RCC 7860 (cell line): Measurements from ENCODE around the gene SLC25A6.
"Not testable (repeated sequence)": the region's sequence is repeated elsewhere in the genome, so short reads cannot be mapped to it uniquely, and the experiment has no call there.

ENCODE experiments used
- DNase-seq: peaks from one replicate; pipeline ENCODE4 v3.0.0-alpha.2; 2015; ENCODE audit warnings: low spot score
- FAIRE-seq: peaks from 2 replicates; lab custom pipeline; 2012; peaks lifted over from hg19 to GRCh38; lab: Jason Lieb, UNC

SLC25A6 gene

GRCh38 chrX:1416327-1416784, 24.4 kb upstream of the SLC25A6 start:
- FAIRE-seq (no peak), DNase-seq (no peak)

DNA sequence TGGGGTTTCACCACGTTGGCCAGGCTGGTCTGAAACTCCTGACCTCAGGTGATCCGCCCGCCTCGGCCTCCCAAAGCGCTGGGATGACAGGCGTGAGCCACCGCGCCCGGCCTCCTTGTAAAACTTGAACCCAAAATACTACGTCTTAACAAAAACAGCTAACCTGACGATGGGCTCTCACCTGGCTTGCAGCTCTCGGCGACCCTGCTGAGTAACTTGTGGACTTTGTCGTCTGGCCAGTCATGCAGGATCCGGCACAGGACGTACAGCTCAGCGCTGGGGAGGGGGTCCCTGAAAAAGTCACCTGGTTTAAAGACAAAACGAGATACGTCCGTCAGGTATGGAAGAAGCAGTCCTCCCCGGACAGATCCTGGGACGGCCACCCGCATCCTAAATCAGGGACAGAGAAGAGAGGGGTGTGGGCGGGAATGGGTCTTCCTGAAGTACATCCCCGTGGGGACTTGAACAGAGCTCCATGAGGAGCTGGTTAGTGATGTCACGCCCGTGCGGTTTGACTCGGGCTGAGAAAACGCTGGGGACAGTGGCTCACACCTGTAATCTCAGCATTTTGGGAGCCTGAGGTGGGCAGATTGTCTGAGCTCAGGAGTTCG, 20.7 kb upstream of the SLC25A6 start:
- DNase-seq (no peak), FAIRE-seq (no peak)

- DNase-seq (no peak), FAIRE-seq (no peak)
Observed at GRCh38 chrX:1411326-1411725, 19.4 kb upstream of the SLC25A6 start.

GRCh38 chrX:1407035-1407434, 15.1 kb upstream of the SLC25A6 start:
- FAIRE-seq: no peak
- no peak for DNase-seq

DNA sequence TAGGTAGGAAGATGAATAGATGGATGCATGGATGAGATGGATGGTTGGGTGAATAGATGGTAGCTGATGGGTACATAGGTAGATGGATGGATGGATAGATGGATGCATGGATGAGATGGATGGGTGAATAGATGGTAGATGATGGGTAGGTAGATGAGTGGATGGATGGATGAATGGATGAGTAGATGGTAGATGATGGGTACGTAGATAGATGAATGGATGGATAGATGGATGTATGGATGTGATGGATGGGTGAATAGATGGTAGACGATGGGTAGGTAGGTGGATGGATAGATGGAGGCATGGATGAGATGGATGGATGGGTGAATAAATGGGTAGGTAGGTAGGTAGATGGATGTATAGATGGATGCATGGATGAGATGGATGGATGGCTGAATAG, 13.9 kb upstream of the SLC25A6 start:
- FAIRE-seq, DNase-seq: not testable (repeated sequence)

DNA sequence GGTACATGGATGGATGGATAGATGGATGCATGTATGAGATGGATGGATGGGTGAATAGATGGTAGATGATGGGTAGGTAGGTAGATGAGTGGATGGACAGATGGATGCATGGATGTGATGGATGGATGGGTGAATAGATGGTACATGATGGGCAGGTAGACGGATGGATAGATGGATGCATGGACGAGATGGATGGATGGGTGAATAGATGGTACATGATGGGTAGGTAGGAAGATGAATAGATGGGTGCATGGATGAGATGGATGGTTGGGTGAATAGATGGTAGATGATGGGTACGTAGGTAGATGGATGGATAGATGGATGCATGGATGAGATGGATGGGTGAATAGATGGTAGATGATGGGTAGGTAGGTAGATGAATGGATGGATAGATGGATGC, 12.0 kb upstream of the SLC25A6 start:
- not testable (repeated sequence) for FAIRE-seq, DNase-seq

GRCh38 chrX:1403228-1403627, 11.3 kb upstream of the SLC25A6 start:
- DNase-seq: no peak
- no peak for FAIRE-seq

- FAIRE-seq (no peak), DNase-seq (no peak)
Observed at GRCh38 chrX:1401611-1402430, 9.9 kb upstream of the SLC25A6 start.

GRCh38 chrX:1400742-1401471, 9.0 kb upstream of the SLC25A6 start:
- DNase-seq (no peak), FAIRE-seq (no peak)

- no peak for DNase-seq
- FAIRE-seq: no peak
Observed at GRCh38 chrX:1400049-1400448, 8.1 kb upstream of the SLC25A6 start.

- DNase-seq (no peak), FAIRE-seq (no peak)
Observed at GRCh38 chrX:1398431-1399340, 6.8 kb upstream of the SLC25A6 start.

GRCh38 chrX:1397441-1398270, 5.7 kb upstream of the SLC25A6 start:
- no peak for FAIRE-seq
- DNase-seq: no peak

- FAIRE-seq (no peak), DNase-seq (no peak)
Observed at GRCh38 chrX:1397001-1397400, 5.1 kb upstream of the SLC25A6 start.

DNA sequence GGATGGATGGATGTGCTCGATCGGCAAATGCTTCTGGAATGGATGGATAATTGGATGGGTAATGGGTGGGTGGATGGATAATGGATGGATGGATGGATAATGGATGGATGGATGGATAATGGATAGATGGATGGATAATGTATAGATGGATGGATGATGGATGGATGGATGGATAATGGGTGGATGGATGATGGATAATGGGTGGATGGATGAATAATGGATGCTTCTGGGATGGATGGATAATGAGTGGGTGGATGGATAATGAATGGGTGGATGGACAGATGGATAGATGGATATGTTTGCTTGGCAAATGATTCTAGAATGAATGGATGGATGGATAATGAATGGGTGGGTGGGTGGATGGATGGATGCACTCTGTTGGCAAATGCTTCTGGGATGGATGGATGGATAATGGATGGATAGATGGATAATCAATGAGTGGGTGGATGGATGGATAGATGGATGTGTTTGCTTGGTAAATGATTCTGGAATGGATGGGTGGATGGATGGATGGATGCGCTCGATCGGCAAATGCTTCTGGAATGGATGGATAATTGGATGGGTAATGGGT, 3.8 kb upstream of the SLC25A6 start:
- DNase-seq (no peak), FAIRE-seq (no peak)

GRCh38 chrX:1394731-1395501, 3.0 kb upstream of the SLC25A6 start:
- DNase-seq (no peak), FAIRE-seq (no peak)

GRCh38 chrX:1393871-1394615, 2.1 kb upstream of the SLC25A6 start:
- DNase-seq (no peak), FAIRE-seq (no peak)

GRCh38 chrX:1392376-1393068, 609 bp upstream of the SLC25A6 start:
- DNase-seq: peak; percentile 25
- FAIRE-seq: no peak

DNA sequence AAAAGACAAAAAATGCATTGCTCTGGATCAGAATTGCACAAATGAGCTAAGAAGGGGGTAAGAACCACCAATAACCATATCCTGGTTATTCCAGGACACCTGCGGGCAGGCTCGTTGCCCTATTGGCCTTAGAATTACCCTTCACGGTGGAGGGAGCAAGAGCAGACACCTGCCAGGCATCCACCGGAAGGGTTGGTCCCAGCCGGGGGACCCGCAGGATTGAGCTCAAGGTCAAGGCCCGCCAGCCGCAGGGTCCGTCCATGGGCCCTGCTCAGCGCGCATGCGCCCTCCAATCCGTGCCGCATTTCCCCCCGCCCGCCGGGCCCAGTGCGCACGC, 575 bp downstream of the SLC25A6 start:
- DNase-seq (no peak), FAIRE-seq (no peak)
